Measurements from ENCODE around the gene ABCA4.

DNA sequence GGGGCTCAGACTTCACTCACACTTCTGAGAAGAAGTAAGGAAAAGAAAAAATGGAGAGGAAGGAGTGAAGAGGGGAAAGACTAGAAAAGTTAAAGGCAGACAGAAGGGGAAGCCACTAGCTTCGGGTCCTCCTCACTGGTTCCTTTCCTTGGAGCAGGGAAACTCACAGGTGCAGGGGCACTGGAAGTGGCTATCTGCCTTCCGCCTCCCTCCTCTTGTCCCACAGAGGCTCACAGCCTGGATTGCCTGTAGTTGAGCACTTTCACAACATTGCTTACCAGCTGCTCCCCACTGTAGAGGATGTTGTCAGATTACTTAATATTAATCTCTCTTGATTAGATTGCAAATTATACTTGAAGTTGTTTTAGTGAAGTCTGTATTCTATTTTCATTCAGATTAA lies 21.6 kb upstream of the ABCA4 start:
- no peak for TF ChIP-seq POLR2A (IDR thresholded peaks at IDR 0.05)
- TF ChIP-seq, protein P1, sequence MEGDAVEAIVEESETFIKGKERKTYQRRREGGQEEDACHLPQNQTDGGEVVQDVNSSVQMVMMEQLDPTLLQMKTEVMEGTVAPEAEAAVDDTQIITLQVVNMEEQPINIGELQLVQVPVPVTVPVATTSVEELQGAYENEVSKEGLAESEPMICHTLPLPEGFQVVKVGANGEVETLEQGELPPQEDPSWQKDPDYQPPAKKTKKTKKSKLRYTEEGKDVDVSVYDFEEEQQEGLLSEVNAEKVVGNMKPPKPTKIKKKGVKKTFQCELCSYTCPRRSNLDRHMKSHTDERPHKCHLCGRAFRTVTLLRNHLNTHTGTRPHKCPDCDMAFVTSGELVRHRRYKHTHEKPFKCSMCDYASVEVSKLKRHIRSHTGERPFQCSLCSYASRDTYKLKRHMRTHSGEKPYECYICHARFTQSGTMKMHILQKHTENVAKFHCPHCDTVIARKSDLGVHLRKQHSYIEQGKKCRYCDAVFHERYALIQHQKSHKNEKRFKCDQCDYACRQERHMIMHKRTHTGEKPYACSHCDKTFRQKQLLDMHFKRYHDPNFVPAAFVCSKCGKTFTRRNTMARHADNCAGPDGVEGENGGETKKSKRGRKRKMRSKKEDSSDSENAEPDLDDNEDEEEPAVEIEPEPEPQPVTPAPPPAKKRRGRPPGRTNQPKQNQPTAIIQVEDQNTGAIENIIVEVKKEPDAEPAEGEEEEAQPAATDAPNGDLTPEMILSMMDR (IDR thresholded peaks at IDR 0.05): no peak
